ENCODE data around the gene ICA1L.

Gene ICA1L

DNA sequence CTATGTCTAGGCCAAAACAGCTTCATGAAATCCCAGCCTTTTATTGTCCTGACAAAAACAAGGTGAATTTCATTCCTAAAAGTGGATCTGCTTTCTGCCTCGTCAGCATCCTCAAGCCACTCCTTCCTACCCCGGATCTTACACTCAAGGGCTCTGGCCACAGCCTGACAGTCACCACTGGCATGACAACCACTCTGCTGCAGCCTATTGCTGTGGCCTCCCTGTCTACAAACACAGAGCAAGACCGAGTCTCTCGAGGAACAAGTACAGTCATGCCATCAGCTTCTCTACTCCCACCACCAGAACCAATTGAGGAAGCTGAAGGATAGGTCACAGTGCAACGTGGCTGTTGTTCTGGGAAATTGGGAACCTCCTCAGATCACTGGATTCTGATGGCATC lies 106.1 kb downstream of the ICA1L start:
- ChIA-PET POLR2A (no interaction called here), CTCF (no interaction called here)
- Histone ChIP-seq H3K9me3 (ENCODE audit: control insufficient read depth, insufficient read depth, low read depth, low read length) (no peaks in the 10 kb centered on the region), H3K27ac (ENCODE audit: extremely low read depth, low read depth, low read length) (no peak overlapping the region), H3K36me3 (ENCODE audit: control insufficient read depth in 2 of 2, insufficient read depth in 1 of 2, low read length in 2 of 2) (peaks cover 5 to 15% of the 10 kb centered on the region in 2 experiments), H3K4me1 (ENCODE audit: control insufficient read depth, insufficient read depth, low read length) (no peaks in the 10 kb centered on the region), H3K4me3 (ENCODE audit: low read depth, low read length) (no peak overlapping the region)
- TF ChIP-seq ZNF324 (tag by site-specific recombination; IDR thresholded peaks at IDR 0.05) (no peak), MZF1 (tag by site-specific recombination; IDR thresholded peaks at IDR 0.05; ENCODE audit: borderline replicate concordance) (no peak), ZNF157 (tag by site-specific recombination; IDR thresholded peaks at IDR 0.05) (no peak), MEIS1 (CRISPR knock-in tag; IDR thresholded peaks at IDR 0.05; ENCODE audit: borderline replicate concordance) (no peak), OVOL3 (tag by site-specific recombination; IDR thresholded peaks at IDR 0.05) (no peak), PRDM1 (tag by site-specific recombination; IDR thresholded peaks at IDR 0.05) (no peak), GLI4 (tag by site-specific recombination; IDR thresholded peaks at IDR 0.05) (no peak), ZNF600 (tag by site-specific recombination; IDR thresholded peaks at IDR 0.05) (no peak), EGR2 (tag by site-specific recombination; IDR thresholded peaks at IDR 0.05; ENCODE audit: low read depth) (no peak), ZNF48 (tag by site-specific recombination; IDR thresholded peaks at IDR 0.05) (no peak), ZNF843 (tag by site-specific recombination; IDR thresholded peaks at IDR 0.05) (no peak), ZNF169 (tag by site-specific recombination; IDR thresholded peaks at IDR 0.05) (no peak), ZBTB48 (tag by site-specific recombination; IDR thresholded peaks at IDR 0.05) (no peak)
- TF ChIP-seq, protein P1, sequence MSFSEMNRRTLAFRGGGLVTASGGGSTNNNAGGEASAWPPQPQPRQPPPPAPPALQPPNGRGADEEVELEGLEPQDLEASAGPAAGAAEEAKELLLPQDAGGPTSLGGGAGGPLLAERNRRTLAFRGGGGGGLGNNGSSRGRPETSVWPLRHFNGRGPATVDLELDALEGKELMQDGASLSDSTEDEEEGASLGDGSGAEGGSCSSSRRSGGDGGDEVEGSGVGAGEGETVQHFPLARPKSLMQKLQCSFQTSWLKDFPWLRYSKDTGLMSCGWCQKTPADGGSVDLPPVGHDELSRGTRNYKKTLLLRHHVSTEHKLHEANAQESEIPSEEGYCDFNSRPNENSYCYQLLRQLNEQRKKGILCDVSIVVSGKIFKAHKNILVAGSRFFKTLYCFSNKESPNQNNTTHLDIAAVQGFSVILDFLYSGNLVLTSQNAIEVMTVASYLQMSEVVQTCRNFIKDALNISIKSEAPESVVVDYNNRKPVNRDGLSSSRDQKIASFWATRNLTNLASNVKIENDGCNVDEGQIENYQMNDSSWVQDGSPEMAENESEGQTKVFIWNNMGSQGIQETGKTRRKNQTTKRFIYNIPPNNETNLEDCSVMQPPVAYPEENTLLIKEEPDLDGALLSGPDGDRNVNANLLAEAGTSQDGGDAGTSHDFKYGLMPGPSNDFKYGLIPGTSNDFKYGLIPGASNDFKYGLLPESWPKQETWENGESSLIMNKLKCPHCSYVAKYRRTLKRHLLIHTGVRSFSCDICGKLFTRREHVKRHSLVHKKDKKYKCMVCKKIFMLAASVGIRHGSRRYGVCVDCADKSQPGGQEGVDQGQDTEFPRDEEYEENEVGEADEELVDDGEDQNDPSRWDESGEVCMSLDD (tag by site-specific recombination; IDR thresholded peaks at IDR 0.05), result no peak
- TF ChIP-seq, protein P2, sequence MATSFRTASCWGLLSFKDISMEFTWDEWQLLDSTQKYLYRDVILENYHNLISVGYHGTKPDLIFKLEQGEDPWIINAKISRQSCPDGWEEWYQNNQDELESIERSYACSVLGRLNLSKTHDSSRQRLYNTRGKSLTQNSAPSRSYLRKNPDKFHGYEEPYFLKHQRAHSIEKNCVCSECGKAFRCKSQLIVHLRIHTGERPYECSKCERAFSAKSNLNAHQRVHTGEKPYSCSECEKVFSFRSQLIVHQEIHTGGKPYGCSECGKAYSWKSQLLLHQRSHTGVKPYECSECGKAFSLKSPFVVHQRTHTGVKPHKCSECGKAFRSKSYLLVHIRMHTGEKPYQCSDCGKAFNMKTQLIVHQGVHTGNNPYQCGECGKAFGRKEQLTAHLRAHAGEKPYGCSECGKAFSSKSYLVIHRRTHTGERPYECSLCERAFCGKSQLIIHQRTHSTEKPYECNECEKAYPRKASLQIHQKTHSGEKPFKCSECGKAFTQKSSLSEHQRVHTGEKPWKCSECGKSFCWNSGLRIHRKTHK (tag by site-specific recombination; IDR thresholded peaks at IDR 0.05), result no peak

DNA sequence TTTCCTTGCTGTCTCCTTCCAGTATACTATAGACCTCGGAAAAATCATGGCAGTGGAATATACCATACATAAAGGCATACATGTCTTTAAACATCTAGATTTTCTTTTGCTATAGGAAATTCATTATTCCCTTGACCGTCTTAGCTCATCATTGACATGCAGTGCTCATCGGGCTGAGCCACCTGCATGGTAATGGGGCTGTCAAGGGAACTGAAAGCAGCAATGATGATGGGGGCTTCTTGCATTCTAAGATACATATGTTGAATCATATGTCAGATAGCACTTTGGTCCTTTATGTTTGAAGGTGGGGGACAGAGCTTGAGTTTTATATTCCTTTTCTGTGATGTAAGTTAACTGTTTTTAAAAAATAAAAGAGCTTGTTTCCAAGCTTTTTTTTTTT lies 106.6 kb downstream of the ICA1L start:
- H3K4me3 ChIP-seq (ENCODE audit: low read depth, low read length), result no peak overlapping the region
- POLR2A ChIA-PET, result no interaction called here
- peaks cover 5 to 19% of the 10 kb centered on the region in 2 experiments for H3K36me3 ChIP-seq (ENCODE audit: control insufficient read depth in 2 of 2, insufficient read depth in 1 of 2, low read length in 2 of 2)
- H3K27ac ChIP-seq (ENCODE audit: extremely low read depth, low read depth, low read length), result no peak overlapping the region
- CTCF ChIA-PET, result interaction anchor here (0.6 kb wide), 1 partner anchor 704 kb away, joined by 4 read pairs; no protein-coding TSS in a partner anchor
- H3K4me1 ChIP-seq (ENCODE audit: control insufficient read depth, insufficient read depth, low read length), result no peaks in the 10 kb centered on the region
- H3K9me3 ChIP-seq (ENCODE audit: control insufficient read depth, insufficient read depth, low read depth, low read length), result no peaks in the 10 kb centered on the region
- TF ChIP-seq ZNF121 (tag by site-specific recombination; IDR thresholded peaks at IDR 0.05) (no peak), MYNN (tag by site-specific recombination; IDR thresholded peaks at IDR 0.05; ENCODE audit: borderline replicate concordance) (no peak), ZNF670 (tag by site-specific recombination; IDR thresholded peaks at IDR 0.05; ENCODE audit: low read depth) (no peak), ZFP37 (tag by site-specific recombination; IDR thresholded peaks at IDR 0.05) (no peak), ZBTB21 (tag by site-specific recombination; IDR thresholded peaks at IDR 0.05) (no peak), ZNF785 (tag by site-specific recombination; IDR thresholded peaks at IDR 0.05) (no peak), ZNF791 (tag by site-specific recombination; IDR thresholded peaks at IDR 0.05) (no peak)
- TF ChIP-seq, protein P3, sequence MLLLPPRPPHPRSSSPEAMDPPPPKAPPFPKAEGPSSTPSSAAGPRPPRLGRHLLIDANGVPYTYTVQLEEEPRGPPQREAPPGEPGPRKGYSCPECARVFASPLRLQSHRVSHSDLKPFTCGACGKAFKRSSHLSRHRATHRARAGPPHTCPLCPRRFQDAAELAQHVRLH (tag by site-specific recombination; IDR thresholded peaks at IDR 0.05), result no peak
- TF ChIP-seq, protein P4, sequence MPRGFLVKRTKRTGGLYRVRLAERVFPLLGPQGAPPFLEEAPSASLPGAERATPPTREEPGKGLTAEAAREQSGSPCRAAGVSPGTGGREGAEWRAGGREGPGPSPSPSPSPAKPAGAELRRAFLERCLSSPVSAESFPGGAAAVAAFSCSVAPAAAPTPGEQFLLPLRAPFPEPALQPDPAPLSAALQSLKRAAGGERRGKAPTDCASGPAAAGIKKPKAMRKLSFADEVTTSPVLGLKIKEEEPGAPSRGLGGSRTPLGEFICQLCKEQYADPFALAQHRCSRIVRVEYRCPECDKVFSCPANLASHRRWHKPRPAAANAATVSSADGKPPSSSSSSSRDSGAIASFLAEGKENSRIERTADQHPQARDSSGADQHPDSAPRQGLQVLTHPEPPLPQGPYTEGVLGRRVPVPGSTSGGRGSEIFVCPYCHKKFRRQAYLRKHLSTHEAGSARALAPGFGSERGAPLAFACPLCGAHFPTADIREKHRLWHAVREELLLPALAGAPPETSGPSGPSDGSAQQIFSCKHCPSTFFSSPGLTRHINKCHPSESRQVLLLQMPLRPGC (tag by site-specific recombination; IDR thresholded peaks at IDR 0.05), result no peak
- TF ChIP-seq, protein P5, sequence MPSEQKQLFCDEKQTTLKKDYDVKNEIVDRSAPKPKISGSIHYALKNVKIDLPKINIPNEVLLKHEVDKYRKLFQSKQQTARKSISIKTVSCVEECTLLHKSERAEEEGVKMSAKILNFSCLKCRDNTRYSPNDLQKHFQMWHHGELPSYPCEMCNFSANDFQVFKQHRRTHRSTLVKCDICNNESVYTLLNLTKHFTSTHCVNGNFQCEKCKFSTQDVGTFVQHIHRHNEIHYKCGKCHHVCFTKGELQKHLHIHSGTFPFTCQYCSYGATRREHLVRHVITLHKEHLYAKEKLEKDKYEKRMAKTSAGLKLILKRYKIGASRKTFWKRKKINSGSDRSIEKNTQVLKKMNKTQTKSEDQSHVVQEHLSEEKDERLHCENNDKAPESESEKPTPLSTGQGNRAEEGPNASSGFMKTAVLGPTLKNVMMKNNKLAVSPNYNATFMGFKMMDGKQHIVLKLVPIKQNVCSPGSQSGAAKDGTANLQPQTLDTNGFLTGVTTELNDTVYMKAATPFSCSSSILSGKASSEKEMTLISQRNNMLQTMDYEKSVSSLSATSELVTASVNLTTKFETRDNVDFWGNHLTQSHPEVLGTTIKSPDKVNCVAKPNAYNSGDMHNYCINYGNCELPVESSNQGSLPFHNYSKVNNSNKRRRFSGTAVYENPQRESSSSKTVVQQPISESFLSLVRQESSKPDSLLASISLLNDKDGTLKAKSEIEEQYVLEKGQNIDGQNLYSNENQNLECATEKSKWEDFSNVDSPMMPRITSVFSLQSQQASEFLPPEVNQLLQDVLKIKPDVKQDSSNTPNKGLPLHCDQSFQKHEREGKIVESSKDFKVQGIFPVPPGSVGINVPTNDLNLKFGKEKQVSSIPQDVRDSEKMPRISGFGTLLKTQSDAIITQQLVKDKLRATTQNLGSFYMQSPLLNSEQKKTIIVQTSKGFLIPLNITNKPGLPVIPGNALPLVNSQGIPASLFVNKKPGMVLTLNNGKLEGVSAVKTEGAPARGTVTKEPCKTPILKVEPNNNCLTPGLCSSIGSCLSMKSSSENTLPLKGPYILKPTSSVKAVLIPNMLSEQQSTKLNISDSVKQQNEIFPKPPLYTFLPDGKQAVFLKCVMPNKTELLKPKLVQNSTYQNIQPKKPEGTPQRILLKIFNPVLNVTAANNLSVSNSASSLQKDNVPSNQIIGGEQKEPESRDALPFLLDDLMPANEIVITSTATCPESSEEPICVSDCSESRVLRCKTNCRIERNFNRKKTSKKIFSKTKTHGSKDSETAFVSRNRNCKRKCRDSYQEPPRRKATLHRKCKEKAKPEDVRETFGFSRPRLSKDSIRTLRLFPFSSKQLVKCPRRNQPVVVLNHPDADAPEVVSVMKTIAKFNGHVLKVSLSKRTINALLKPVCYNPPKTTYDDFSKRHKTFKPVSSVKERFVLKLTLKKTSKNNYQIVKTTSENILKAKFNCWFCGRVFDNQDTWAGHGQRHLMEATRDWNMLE (tag by site-specific recombination; conservative IDR thresholded peaks at IDR 0.05; ENCODE audit: low read depth), result no peak

All from HEK293 (cell line).